WTC11 (cell line): ENCODE data around the gene QTRT2.

Experiments used
- ARID4B ChIP-seq: sonication (generic); formaldehyde crosslinking; IDR thresholded peaks from 2 replicates; pipeline ENCODE4 v1.8.0; 2023; ENCODE audit warnings: missing genetic modification reagents, mild to moderate bottlenecking, borderline replicate concordance
- CBFB ChIP-seq: sonication (generic); formaldehyde crosslinking; IDR thresholded peaks from 2 replicates; pipeline ENCODE4 v1.8.1; 2022; ENCODE audit warnings: mild to moderate bottlenecking, low read depth, missing genetic modification reagents
- CTCF ChIP-seq: fragments of 200-600 bp; IDR thresholded peaks from 2 replicates; pipeline ENCODE4 v1.8.0; 2022; ENCODE audit warnings: antibody characterized with exemption
- E2F1 ChIP-seq: sonication (generic); formaldehyde crosslinking; IDR thresholded peaks from 2 replicates; pipeline ENCODE4 v1.8.0; 2022; ENCODE audit warnings: mild to moderate bottlenecking, missing genetic modification reagents
- ELF4 ChIP-seq: sonication (generic); formaldehyde crosslinking; IDR thresholded peaks from 2 replicates; pipeline ENCODE4 v1.8.1; 2022; ENCODE audit warnings: low read depth, mild to moderate bottlenecking, moderate library complexity, missing genetic modification reagents
- ETV6 ChIP-seq: sonication (generic); formaldehyde crosslinking; IDR thresholded peaks from 2 replicates; pipeline ENCODE4 v1.8.1; 2022; ENCODE audit warnings: mild to moderate bottlenecking, missing genetic modification reagents
- FOXJ3 ChIP-seq: sonication (generic); formaldehyde crosslinking; IDR thresholded peaks from 2 replicates; pipeline ENCODE4 v1.9.0; 2021; ENCODE audit warnings: missing genetic modification reagents, mild to moderate bottlenecking, borderline replicate concordance
- JUN ChIP-seq: sonication (generic); formaldehyde crosslinking; IDR thresholded peaks from 2 replicates; pipeline ENCODE4 v1.8.0; 2023; ENCODE audit warnings: mild to moderate bottlenecking, missing genetic modification reagents
- SMAD3 ChIP-seq: sonication (generic); formaldehyde crosslinking; IDR thresholded peaks from 2 replicates; pipeline ENCODE4 v1.8.0; 2022; ENCODE audit warnings: missing genetic modification reagents, mild to moderate bottlenecking, borderline replicate concordance
- SP1 ChIP-seq: sonication (generic); formaldehyde crosslinking; conservative IDR thresholded peaks from 2 replicates; pipeline ENCODE4 v1.8.1; 2022; ENCODE audit warnings: missing genetic modification reagents
- USF2 ChIP-seq: sonication (generic); formaldehyde crosslinking; IDR thresholded peaks from 2 replicates; pipeline ENCODE4 v1.8.1; 2023; ENCODE audit warnings: mild to moderate bottlenecking, missing genetic modification reagents, moderate library complexity
- ZNF416 ChIP-seq: fragments of 250-450 bp; sonication (Bioruptor Pico); IDR thresholded peaks from 2 replicates; pipeline ENCODE4 v1.9.0; 2021; ENCODE audit warnings: mild to moderate bottlenecking, inconsistent platforms
- ZNF532 ChIP-seq: fragments of 250-450 bp; sonication (Bioruptor Pico); IDR thresholded peaks from 2 replicates; pipeline ENCODE4 v1.9.0; 2021; ENCODE audit warnings: mild to moderate bottlenecking, borderline replicate concordance
- ZSCAN18 ChIP-seq: fragments of 250-450 bp; sonication (Bioruptor Pico); IDR thresholded peaks from 2 replicates; pipeline ENCODE4 v2.1.2; 2022; ENCODE audit warnings: mild to moderate bottlenecking, moderate library complexity

- no peak for TF ChIP-seq CTCF
- TF ChIP-seq ELF4 (CRISPR knock-in tag): no peak
- TF ChIP-seq JUN (CRISPR knock-in tag): no peak
- no peak for TF ChIP-seq FOXJ3 (CRISPR knock-in tag)
- TF ChIP-seq ZSCAN18: no peak
- no peak for TF ChIP-seq USF2 (CRISPR knock-in tag)
- TF ChIP-seq ARID4B (CRISPR knock-in tag): no peak
- TF ChIP-seq ZNF532 (CRISPR knock-in tag): no peak
- TF ChIP-seq E2F1 (CRISPR knock-in tag): no peak
- TF ChIP-seq ZNF416 (CRISPR knock-in tag): no peak
- no peak for TF ChIP-seq SMAD3 (CRISPR knock-in tag)
- TF ChIP-seq ETV6 (CRISPR knock-in tag): no peak
- no peak for TF ChIP-seq CBFB (CRISPR knock-in tag)
- no peak for TF ChIP-seq SP1 (CRISPR knock-in tag)
Measured at GRCh38 chr3:114104414-114104813, 47.9 kb downstream of the QTRT2 start.
